ENCODE data around the gene TBC1D8B. TPM values are rescaled to one million over a fixed set of nuclear protein-coding genes. Genes with fewer than 3 reads are reported as not detected.

Gene TBC1D8B
- total and polyA plus RNA-seq, 9 of the 15 experiments (the other 6 are each of a cell fraction or from before 2014, with no cell fraction given): 0.04 to 0.36 (median 0.10) TPM; not detected in 1

DNA sequence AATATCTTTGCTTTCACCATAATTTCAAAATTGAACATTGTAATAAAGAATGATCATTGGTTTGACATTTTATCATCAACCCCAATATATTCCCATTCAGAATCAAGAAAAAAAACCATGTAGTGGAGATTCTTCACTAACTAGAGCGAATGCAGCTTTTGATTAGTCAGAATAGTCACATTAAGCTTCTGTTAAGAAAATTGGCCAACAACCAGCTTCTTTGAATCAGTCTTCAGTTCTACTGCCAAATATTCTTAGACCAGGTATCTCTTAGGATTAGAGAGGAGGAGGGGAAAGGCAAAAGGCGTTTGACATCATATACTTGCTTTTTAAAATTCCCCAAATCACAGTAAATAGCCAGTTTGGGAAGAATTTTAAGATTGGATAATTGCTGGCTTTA is 22.2 kb upstream of the TBC1D8B start:
- Histone ChIP-seq H4K20me1 (replicated peaks; ENCODE audit: control insufficient read depth, insufficient read depth, low read length) (no peaks in the 10 kb centered on the region), H3K9me3 (replicated peaks; ENCODE audit: control insufficient read depth, insufficient read depth, low read depth, low read length) (no peaks in the 10 kb centered on the region), H3K4me3 (no peak overlapping the region), H3K9me1 (ENCODE audit: control insufficient read depth, insufficient read depth, low read length) (no peaks in the 10 kb centered on the region), H3K4me2 (ENCODE audit: insufficient read depth, low read length) (no peak overlapping the region), H3K27ac (ENCODE audit: extremely low read depth, low read depth, low read length) (no peak overlapping the region), H3K79me2 (ENCODE audit: control insufficient read depth, insufficient read depth, low read length) (no peaks in the 10 kb centered on the region), H3K36me3 (ENCODE audit: control insufficient read depth, insufficient read depth, low read length) (no peaks in the 10 kb centered on the region), H2AFZ (ENCODE audit: low read depth, low read length) (no peak overlapping the region), H3K4me1 (replicated peaks in 1 of 2; ENCODE audit: control insufficient read depth in 2 of 2, insufficient read depth in 2 of 2, low read length in 2 of 2) (no peaks in the 10 kb centered on the region), H3K9ac (ENCODE audit: insufficient read depth in 1 of 2, low read depth in 2 of 2, low read length in 2 of 2) (no peak overlapping the region), H3K27me3 (ENCODE audit: control insufficient read depth in 2 of 2, insufficient read depth in 2 of 2, low read length in 2 of 2) (no peaks in the 10 kb centered on the region)
- TF ChIP-seq ZNF316 (IDR thresholded peaks at IDR 0.05): no peak
- no peak for TF ChIP-seq ZFP36 (IDR thresholded peaks at IDR 0.05; ENCODE audit: low read depth, low read length, partially characterized antibody)
- TF ChIP-seq RBM39 (optimal IDR thresholded peaks at IDR 0.05; ENCODE audit: low read depth, low read length): no peak
- no peak for TF ChIP-seq GABPA (tag; conservative IDR thresholded peaks at IDR 0.05; ENCODE audit: low read depth)
- TF ChIP-seq HDAC1 (IDR thresholded peaks at IDR 0.05): no peak
- TF ChIP-seq MAZ (CRISPR knock-in tag; conservative IDR thresholded peaks at IDR 0.05 in 1 of 2, IDR thresholded peaks at IDR 0.05 in 1 of 2): no peak
- TF ChIP-seq RBBP5 (IDR thresholded peaks at IDR 0.05; ENCODE audit: borderline replicate concordance, insufficient read depth, low read length, poor library complexity, severe bottlenecking): no peak
- no peak for TF ChIP-seq ZBTB8A (IDR thresholded peaks at IDR 0.05; ENCODE audit: partially characterized antibody)
- TF ChIP-seq, protein P1, sequence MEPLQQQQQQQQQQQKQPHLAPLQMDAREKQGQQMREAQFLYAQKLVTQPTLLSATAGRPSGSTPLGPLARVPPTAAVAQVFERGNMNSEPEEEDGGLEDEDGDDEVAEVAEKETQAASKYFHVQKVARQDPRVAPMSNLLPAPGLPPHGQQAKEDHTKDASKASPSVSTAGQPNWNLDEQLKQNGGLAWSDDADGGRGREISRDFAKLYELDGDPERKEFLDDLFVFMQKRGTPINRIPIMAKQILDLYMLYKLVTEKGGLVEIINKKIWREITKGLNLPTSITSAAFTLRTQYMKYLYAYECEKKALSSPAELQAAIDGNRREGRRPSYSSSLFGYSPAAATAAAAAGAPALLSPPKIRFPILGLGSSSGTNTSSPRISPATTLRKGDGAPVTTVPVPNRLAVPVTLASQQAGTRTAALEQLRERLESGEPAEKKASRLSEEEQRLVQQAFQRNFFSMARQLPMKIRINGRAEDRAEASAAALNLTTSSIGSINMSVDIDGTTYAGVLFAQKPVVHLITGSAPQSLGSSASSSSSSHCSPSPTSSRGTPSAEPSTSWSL (CRISPR knock-in tag; IDR thresholded peaks at IDR 0.05; ENCODE audit: borderline replicate concordance): no peak
- no peak for TF ChIP-seq SRSF9 (IDR thresholded peaks at IDR 0.05; ENCODE audit: borderline replicate concordance, low read depth, low read length)
- no peak for TF ChIP-seq ZNF174 (CRISPR knock-in tag; IDR thresholded peaks at IDR 0.05)
- TF ChIP-seq, protein P2, sequence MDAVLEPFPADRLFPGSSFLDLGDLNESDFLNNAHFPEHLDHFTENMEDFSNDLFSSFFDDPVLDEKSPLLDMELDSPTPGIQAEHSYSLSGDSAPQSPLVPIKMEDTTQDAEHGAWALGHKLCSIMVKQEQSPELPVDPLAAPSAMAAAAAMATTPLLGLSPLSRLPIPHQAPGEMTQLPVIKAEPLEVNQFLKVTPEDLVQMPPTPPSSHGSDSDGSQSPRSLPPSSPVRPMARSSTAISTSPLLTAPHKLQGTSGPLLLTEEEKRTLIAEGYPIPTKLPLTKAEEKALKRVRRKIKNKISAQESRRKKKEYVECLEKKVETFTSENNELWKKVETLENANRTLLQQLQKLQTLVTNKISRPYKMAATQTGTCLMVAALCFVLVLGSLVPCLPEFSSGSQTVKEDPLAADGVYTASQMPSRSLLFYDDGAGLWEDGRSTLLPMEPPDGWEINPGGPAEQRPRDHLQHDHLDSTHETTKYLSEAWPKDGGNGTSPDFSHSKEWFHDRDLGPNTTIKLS (IDR thresholded peaks at IDR 0.05; ENCODE audit: borderline replicate concordance, low read depth): no peak
- no peak for TF ChIP-seq FOS (IDR thresholded peaks at IDR 0.05; ENCODE audit: extremely low read depth, insufficient read length)
- no peak for TF ChIP-seq LCOR (CRISPR knock-in tag; IDR thresholded peaks at IDR 0.05)
- no peak for TF ChIP-seq HMGN3 (IDR thresholded peaks at IDR 0.05; ENCODE audit: borderline replicate concordance, extremely low read depth, insufficient read length, low read depth, low read length)
- TF ChIP-seq CC2D1A (IDR thresholded peaks at IDR 0.05): no peak
- no peak for TF ChIP-seq ELF2 (CRISPR knock-in tag; IDR thresholded peaks at IDR 0.05)
- no peak for TF ChIP-seq ETV6 (IDR thresholded peaks at IDR 0.05; ENCODE audit: borderline replicate concordance in 1 of 2, low read depth in 2 of 2, low read length in 1 of 2)
- TF ChIP-seq ETV6 (CRISPR knock-in tag; IDR thresholded peaks at IDR 0.05; ENCODE audit: borderline replicate concordance): no peak
- TF ChIP-seq, protein P3, sequence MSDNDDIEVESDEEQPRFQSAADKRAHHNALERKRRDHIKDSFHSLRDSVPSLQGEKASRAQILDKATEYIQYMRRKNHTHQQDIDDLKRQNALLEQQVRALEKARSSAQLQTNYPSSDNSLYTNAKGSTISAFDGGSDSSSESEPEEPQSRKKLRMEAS (CRISPR knock-in tag; IDR thresholded peaks at IDR 0.05): no peak
- TF ChIP-seq TCF7L2 (IDR thresholded peaks at IDR 0.05; ENCODE audit: low read depth, low read length): no peak
- CTCF ChIA-PET (ENCODE audit: low intra/inter-chr PET ratio): no interaction called here
- DNase-seq (ENCODE audit: extremely low read depth in 1 of 4, low spot score in 3 of 4): no peak
- intact Hi-C loops (cut with micrococcal nuclease) (no loop called here), in situ Hi-C loops (cut with MboI) (no loop called here)
- POLR2A ChIA-PET: no interaction called here
- 0% methylated on average over 1 of the region's 2 CpGs for WGBS (ENCODE audit: insufficient coverage, low coverage, missing lambda C conversion rate)
- no peak for ATAC-seq
- no peak for FAIRE-seq
- BruUV-seq (replicated peaks): no TSS peak
